GM19328 (cell line): ENCODE data around the gene SPTBN4.
"Not testable (repeated sequence)": the region's sequence is repeated elsewhere in the genome, so short reads cannot be mapped to it uniquely, and the experiment has no call there.

Source experiments
- ATAC-seq: cut with Tn5 transposase; IDR thresholded peaks from one replicate; pipeline ENCODE4 v1.9.1; 2021; ENCODE audit warnings: mild to moderate bottlenecking, moderate library complexity; ENCODE audit not compliant: unreplicated experiment

Gene SPTBN4

GRCh38 chr19:40585241-40585981, 118.6 kb downstream of the SPTBN4 start:
- no peak for ATAC-seq

GRCh38 chr19:40585982-40586422, 119.2 kb downstream of the SPTBN4 start:
- ATAC-seq, result no peak

DNA sequence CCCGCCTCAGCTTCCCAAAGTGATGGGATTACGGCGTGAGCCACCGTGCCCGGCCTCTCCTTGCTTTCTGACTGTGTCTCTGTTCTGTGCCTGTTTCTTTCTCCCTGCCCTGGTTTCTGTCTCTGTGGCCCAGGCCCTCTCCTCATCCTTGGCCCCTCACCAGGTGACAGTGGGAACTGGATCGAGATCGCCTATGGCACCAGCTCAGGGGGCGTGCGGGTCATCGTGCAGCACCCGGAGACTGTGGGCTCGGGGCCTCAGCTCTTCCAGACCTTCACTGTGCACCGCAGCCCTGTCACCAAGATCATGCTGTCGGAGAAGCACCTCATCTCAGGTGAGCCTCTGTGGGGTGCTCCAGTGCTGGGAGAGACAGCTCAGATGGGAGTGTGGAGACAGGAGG, 119.8 kb downstream of the SPTBN4 start:
- ATAC-seq, result no peak

- no peak for ATAC-seq
These were observed 121.5 kb downstream of the SPTBN4 start for GRCh38 chr19:40588110-40588854.

DNA sequence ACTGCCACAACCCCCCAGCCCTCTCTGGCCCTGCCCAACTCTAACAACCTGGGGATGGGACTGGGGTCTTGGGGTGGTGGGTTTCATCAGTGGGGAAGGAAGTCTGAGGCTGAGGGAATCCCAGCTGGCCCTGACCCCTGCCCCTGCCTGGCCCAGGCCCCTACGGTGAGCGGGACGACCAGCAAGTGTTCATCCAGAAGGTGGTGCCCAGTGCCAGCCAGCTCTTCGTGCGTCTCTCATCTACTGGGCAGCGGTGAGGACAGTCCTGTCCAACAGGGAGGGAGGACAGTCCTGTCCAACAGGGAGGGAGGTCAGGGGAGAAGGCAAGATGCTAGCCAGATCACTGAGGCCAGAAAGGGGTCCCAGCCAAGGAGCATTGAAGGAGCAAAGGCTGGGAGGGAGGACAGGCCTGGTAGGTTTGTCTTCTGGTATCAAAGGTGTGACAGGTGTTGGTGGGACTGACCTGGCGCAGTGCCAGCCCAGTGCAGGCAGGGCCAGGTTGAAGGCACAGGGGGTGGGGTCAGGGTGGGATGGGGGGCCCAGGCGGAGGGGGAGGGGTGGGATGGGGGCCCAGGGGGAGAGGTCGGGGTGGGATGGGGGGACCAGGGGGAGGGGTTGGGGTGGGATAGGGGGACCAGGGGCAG, 122.2 kb downstream of the SPTBN4 start:
- ATAC-seq, result no peak

DNA sequence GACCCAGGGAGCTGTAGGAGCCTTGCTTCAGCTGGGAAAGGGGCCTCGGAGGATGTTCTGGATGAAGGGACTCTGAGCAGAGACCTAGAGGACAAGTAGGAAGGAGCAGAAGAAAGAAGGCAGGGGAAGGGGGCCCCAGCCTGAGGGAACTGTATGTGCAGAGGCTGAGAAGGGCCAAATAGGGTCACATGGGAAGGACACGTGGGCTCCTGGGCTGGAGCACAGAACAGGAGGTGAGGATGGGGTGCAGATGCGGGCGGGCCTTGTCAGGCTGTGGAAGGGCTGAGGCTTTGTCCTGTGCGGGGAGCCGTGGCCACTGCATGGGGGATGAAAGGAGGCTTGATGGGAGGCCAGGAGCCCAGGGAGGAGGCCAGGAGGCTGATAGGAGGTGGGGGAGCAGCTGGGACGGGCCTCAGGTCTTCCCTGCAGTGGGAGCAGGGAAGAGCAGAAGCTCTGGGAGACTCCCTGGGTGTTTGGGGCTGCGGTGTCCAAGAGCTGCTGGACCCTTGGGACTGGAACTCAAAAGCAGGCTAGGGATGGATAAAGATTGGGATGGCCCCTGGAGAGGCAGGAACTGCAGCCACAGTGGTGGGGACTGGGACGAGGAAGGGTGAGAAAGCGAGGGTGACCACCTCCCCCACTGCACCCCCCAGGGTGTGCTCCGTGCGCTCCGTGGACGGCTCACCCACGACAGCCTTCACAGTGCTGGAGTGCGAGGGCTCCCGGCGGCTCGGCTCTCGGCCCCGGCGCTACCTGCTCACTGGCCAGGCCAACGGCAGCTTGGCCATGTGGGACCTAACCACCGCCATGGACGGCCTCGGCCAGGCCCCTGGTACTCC, 123.0 kb downstream of the SPTBN4 start:
- ATAC-seq, result no peak

DNA sequence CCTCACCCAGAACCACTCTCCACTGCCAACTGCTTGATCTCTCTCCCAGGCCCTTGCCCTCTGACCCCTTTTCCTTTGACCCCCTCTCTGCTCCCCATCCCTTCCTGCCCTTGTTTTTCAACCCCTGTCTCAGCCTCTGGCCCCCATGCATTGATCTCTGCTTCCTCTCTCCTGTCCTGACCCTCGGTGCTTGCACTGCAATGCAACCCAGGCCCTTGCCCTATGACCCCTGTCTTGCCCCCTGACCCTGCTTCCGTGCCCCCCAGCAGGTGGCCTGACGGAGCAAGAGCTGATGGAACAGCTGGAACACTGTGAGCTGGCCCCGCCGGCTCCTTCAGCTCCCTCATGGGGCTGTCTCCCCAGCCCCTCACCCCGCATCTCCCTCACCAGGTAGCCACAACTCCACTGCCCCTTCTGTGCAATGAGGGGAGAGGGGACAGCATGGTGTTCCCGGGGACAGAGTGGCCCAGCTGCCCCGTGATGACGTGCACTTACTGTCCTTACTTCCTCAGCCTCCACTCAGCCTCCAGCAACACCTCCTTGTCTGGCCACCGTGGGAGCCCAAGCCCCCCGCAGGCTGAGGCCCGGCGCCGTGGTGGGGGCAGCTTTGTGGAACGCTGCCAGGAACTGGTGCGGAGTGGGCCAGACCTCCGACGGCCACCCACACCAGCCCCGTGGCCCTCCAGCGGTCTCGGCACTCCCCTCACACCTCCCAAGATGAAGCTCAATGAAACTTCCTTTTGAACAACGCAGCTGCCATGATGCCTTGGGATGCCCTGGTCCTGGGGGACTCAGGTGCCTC, 123.9 kb downstream of the SPTBN4 start:
- no peak for ATAC-seq

- ATAC-seq, result not testable (repeated sequence)
These were observed 124.9 kb downstream of the SPTBN4 start for GRCh38 chr19:40591724-40592123.

GRCh38 chr19:40592170-40592569, 125.4 kb downstream of the SPTBN4 start:
- ATAC-seq, result no peak

DNA sequence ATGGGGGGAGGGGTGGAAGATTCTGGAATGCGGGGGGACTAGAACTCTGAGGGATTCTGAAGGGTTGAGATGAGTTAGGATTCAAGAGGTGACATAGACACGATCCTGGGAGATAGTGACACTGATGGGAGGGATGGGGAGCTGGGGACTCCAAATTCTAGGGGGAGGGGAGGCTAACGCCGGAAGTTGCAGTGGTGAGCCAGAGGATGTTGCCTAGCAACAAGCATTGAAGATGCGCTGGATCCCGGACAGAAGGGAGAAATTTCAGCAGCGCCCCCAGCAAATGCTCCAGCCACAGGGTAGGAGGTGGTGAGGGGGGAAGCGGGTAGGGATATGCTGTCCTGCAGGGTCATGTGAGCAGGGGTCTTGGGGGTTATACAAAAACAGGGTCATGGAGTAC, 127.5 kb downstream of the SPTBN4 start:
- no peak for ATAC-seq

- ATAC-seq, result no peak
These were observed 127.9 kb downstream of the SPTBN4 start for GRCh38 chr19:40594657-40595091.

DNA sequence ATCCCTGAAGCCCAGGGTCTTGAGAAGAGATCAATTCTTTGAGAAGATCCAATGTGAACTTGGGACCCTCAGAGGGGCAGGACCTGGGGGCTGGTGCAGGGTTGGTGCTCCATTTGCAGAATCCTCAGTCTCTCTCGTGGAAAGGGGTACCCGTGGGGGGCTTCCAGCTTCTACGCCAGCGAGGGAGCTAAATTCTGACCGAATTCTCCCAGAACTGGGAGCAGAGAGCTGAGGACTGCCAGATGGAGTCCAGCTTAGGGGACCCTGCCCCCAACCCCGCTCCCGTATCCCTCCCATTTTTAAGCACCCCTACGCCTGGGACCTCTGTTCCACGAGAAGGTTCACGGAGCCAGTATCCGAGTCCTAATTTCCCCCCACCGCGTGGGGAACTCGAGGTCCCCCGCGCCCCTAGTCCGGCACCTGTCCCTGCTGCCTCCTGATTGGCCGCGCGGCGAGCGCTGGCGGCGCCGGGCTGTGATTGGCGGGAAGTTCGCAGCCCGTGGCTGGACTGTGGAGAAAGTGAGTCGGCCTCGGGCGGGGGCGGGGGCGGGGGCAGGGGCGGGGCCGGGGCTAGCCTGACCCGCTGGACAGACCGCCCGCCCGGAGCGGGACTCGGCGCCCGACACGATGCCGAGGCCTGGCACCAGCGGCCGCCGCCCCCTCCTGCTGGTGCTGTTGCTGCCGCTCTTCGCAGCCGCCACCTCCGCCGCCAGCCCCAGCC, 130.0 kb downstream of the SPTBN4 start:
- ATAC-seq, result no peak

- no peak for ATAC-seq
These were observed 130.6 kb downstream of the SPTBN4 start for GRCh38 chr19:40597329-40597838.

DNA sequence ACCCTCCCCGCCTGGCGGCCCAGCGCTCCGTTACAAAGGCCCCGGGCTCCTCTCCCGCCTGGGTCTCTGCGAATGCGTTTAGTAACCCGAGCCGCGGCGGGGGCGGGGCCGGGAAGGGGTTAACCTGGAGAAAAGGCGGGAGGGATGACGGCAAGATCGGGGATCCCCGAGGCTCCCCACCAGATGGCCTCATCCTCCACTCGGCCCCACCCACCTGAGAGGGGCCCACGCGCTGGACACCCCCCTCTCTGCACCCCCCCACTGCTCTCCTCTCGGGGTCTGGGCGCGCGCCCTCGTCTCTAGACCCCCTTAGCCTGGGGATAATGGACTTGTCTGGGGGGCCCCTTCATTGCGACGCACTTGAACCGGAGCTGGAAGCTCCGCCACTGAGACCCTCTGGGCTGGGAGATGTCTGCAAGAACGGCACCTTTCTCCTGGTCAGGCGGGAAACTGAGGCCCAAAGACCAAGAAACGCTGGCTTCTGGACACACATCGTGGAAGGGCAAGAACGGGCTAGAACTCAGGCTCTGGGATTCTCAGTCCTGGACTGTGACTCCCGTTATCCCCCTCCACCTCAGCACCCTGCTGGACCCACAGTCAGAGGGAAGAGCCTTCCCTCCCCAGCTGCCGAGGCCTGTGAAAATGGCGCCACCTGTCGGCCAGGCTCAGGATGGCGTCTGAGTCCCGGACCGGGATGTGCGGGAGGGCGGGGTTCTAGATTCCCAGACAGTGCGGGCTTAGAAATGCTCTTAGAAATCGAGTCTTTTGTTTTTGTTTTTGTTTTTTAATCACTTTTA, 131.5 kb downstream of the SPTBN4 start:
- no peak for ATAC-seq

GRCh38 chr19:40598918-40599307, 132.1 kb downstream of the SPTBN4 start:
- no peak for ATAC-seq

DNA sequence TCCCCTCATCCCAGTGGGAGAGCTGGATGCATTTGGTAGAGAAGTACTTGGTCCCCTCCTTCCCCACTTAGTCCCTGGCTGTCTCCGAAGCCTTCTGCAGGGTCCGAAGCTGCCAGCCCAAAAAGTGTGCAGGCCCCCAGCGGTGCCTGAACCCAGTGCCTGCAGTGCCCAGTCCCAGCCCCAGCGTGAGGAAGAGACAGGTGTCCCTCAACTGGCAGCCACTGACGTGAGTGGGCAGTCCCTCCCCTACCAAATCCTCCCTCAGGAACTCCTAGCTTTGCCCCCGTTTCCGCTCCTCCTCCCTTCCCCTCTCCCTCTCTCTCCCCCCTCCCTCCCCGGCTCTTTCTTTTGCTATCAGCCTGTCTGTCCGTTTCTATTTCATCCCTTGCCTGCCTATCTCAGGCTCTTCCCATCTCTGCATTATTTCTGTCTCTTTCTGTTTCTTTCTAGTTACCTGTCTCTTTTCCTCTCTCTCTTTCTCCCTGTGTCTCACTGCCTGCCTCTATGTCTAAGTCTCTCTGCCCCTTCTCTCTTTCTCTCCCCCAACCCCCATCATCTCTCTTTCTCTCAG, 132.6 kb downstream of the SPTBN4 start:
- no peak for ATAC-seq

- ATAC-seq, result no peak
These were observed 133.2 kb downstream of the SPTBN4 start for GRCh38 chr19:40599902-40600569.
